WERI-Rb-1 (cell line): Measurements from ENCODE around the gene KCNIP1.

Experiments used
- DNase-seq: peaks from one replicate; pipeline ENCODE4 v3.0.0-alpha.2; 2020
- H3K27ac ChIP-seq: fragments of 250-450 bp; sonication (Bioruptor Pico); 2 replicates; pipeline ENCODE4 v1.5.1; 2020; ENCODE audit warnings: mild to moderate bottlenecking, moderate library complexity
- H3K27me3 ChIP-seq: fragments of 250-450 bp; sonication (Bioruptor Pico); 2 replicates; pipeline ENCODE4 v1.5.1; 2021; ENCODE audit warnings: mild to moderate bottlenecking, low read depth, moderate library complexity; ENCODE audit not compliant: insufficient read depth, severe bottlenecking
- H3K36me3 ChIP-seq: fragments of 250-450 bp; sonication (Bioruptor Pico); 2 replicates; pipeline ENCODE4 v1.5.1; 2020; ENCODE audit warnings: mild to moderate bottlenecking, moderate library complexity
- H3K4me3 ChIP-seq: 2 replicates; pipeline ENCODE4 v1.5.1; 2011; ENCODE audit warnings: low read depth, mild to moderate bottlenecking, control low read depth, low read length
- H3K9me3 ChIP-seq: fragments of 250-450 bp; sonication (Bioruptor Pico); 2 replicates; pipeline ENCODE4 v1.5.1; 2021; ENCODE audit warnings: mild to moderate bottlenecking, moderate library complexity; ENCODE audit not compliant: severe bottlenecking
- CTCF ChIP-seq: IDR thresholded peaks from 2 replicates; pipeline ENCODE4 v1.5.1; 2011; ENCODE audit warnings: low read depth, mild to moderate bottlenecking, control low read depth, inconsistent platforms, low read length

The KCNIP1 gene

DNA sequence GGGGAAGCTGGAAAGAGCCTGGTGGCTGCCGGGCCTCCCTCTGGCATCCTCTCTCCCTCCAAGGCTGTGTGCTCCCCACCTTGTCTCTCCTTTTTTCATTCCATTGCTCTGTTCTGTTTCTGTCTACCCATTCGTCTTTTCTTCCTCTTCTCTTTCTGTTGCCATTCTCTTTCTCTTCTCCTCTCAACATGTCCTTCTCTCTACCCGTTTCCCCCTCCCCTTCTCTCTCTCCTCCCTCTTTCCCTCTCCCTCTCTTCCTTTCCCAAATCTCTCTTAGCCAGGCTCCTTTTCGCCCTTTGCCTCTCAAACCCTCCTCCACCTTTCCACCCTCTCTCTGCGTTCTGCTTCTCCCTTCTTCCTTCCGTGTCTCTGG is 19.4 kb upstream of the KCNIP1 start:
- no peak for TF ChIP-seq CTCF
- Histone ChIP-seq H3K36me3 (no peaks in the 10 kb centered on the region), H3K9me3 (no peaks in the 10 kb centered on the region), H3K27ac (no peak overlapping the region), H3K4me3 (no peak overlapping the region), H3K27me3 (peaks cover 78% of the 10 kb centered on the region)
- DNase-seq, result no peak

- Histone ChIP-seq H3K4me3 (no peak overlapping the region), H3K9me3 (no peaks in the 10 kb centered on the region), H3K27ac (no peak overlapping the region), H3K36me3 (no peaks in the 10 kb centered on the region), H3K27me3 (peaks cover 76% of the 10 kb centered on the region)
- no peak for TF ChIP-seq CTCF
- no peak for DNase-seq
Observed at GRCh38 chr5:170484847-170485615, 18.8 kb upstream of the KCNIP1 start.

- no peak for TF ChIP-seq CTCF
- Histone ChIP-seq H3K27me3 (peaks cover 76% of the 10 kb centered on the region), H3K4me3 (no peak overlapping the region), H3K27ac (no peak overlapping the region), H3K9me3 (no peaks in the 10 kb centered on the region), H3K36me3 (no peaks in the 10 kb centered on the region)
- no peak for DNase-seq
Observed at GRCh38 chr5:170485616-170485911, 18.3 kb upstream of the KCNIP1 start.

- Histone ChIP-seq H3K27ac (no peak overlapping the region), H3K36me3 (no peaks in the 10 kb centered on the region), H3K27me3 (peaks cover 83% of the 10 kb centered on the region), H3K9me3 (no peaks in the 10 kb centered on the region), H3K4me3 (no peak overlapping the region)
- no peak for DNase-seq
- no peak for TF ChIP-seq CTCF
Observed at GRCh38 chr5:170486371-170486770, 17.4 kb upstream of the KCNIP1 start.

- no peaks in the 10 kb centered on the region for H3K36me3 ChIP-seq
- TF ChIP-seq CTCF, result no peak
- H3K27ac ChIP-seq, result no peak overlapping the region
- H3K4me3 ChIP-seq, result no peak overlapping the region
- H3K27me3 ChIP-seq, result peaks cover 79% of the 10 kb centered on the region
- no peaks in the 10 kb centered on the region for H3K9me3 ChIP-seq
- DNase-seq, result no peak
Observed at GRCh38 chr5:170488570-170488969, 15.2 kb upstream of the KCNIP1 start.

DNA sequence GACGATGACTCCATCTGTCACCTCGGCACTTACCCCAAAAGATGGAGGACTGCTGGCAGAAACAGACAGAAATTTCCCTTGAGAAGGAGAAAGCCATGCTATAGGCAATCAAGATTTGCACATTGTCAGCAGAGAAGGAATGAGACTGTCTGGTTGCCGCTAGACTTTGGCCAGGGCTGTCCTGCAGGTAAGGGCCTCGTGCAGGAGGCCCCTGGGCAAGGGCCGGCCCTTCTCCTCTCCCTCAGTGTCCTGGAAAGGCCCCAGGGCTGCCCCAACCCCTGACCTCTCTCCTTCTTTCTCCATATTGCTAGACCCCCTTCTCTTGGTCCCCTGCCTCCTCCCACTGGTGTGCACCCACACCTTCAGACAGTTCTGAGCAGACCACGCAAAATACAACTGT is 14.6 kb upstream of the KCNIP1 start:
- peaks cover 76% of the 10 kb centered on the region for H3K27me3 ChIP-seq
- H3K36me3 ChIP-seq, result no peaks in the 10 kb centered on the region
- no peak overlapping the region for H3K27ac ChIP-seq
- TF ChIP-seq CTCF, result no peak
- no peaks in the 10 kb centered on the region for H3K9me3 ChIP-seq
- no peak for DNase-seq
- no peak overlapping the region for H3K4me3 ChIP-seq
